ENCODE measurements around the gene EPOP.

Gene EPOP

GRCh38 chr17:38705803-38706504 lies 31.2 kb upstream of the EPOP start:
- no peak for DNase-seq (ENCODE audit: low read depth)

- DNase-seq (ENCODE audit: low read depth) = no peak
Measured at GRCh38 chr17:38705523-38705802, 30.7 kb upstream of the EPOP start.

GRCh38 chr17:38704606-38705522 lies 30.1 kb upstream of the EPOP start, which contains the start of gene MLLT6:
Gene MLLT6 (plus strand): TSS chr17:38705273. CDS start chr17:38705633, 360 bp downstream.
- peak; percentile 77 for DNase-seq (ENCODE audit: low read depth)

GRCh38 chr17:38703742-38704605 lies 29.2 kb upstream of the EPOP start:
- peak; percentile 63 for DNase-seq (ENCODE audit: low read depth)

GRCh38 chr17:38702916-38703741 lies 28.4 kb upstream of the EPOP start:
- no peak for DNase-seq (ENCODE audit: low read depth)

GRCh38 chr17:38702166-38702915 lies 27.6 kb upstream of the EPOP start:
- DNase-seq (ENCODE audit: low read depth) = peak; percentile 74

- peak; percentile 31 for DNase-seq (ENCODE audit: low read depth)
Measured at GRCh38 chr17:38701504-38702165, 26.9 kb upstream of the EPOP start.

- no peak for DNase-seq (ENCODE audit: low read depth)
Measured at GRCh38 chr17:38698760-38699159, 24.0 kb upstream of the EPOP start.

GRCh38 chr17:38697061-38697820 lies 22.5 kb upstream of the EPOP start:
- DNase-seq (ENCODE audit: low read depth) = no peak

- no peak for DNase-seq (ENCODE audit: low read depth)
Measured at GRCh38 chr17:38693700-38694329, 19.1 kb upstream of the EPOP start.

- DNase-seq (ENCODE audit: low read depth) = no peak
Measured at GRCh38 chr17:38691154-38691553, 16.4 kb upstream of the EPOP start.

- no peak for DNase-seq (ENCODE audit: low read depth)
Measured at GRCh38 chr17:38690386-38690785, 15.6 kb upstream of the EPOP start.

- no peak for DNase-seq (ENCODE audit: low read depth)
Measured at GRCh38 chr17:38687286-38687685, 12.5 kb upstream of the EPOP start.

- DNase-seq (ENCODE audit: low read depth) = no peak
Measured at GRCh38 chr17:38685491-38685890, 10.7 kb upstream of the EPOP start.

GRCh38 chr17:38681096-38681495 lies 6.3 kb upstream of the EPOP start:
- no peak for DNase-seq (ENCODE audit: low read depth)

- no peak for DNase-seq (ENCODE audit: low read depth)
Measured at GRCh38 chr17:38677819-38678218, 3.1 kb upstream of the EPOP start.

GRCh38 chr17:38676706-38677504 lies 2.1 kb upstream of the EPOP start:
- DNase-seq (ENCODE audit: low read depth) = peak; percentile 61

Data from activated T-helper 1 cell treated with Interleukin-2 at 50 U/mL for 16 hours (primary cell).